PC-9 (cell line): ENCODE data around the gene C1orf159. TPM values are rescaled to one million over a fixed set of nuclear protein-coding genes. Genes with fewer than 3 reads are reported as not detected.
"Not testable (repeated sequence)": the region's sequence is repeated elsewhere in the genome, so short reads cannot be mapped to it uniquely, and the experiment has no call there.

Experiments
- BruUV-seq: library from RNA; stranded (reverse); fragments of 400-500 nt; replicated peaks from 2 replicates; lab custom pipeline; 2021; lab: Mats Ljungman, UMichigan
- CTCF ChIA-PET: fragments of 300-600 bp; sonication (Branson Sonifier 250); formaldehyde crosslinking; loops from one replicate; lab custom pipeline; 2022; ENCODE audit warnings: antibody characterized with exemption; lab: Charles Lee
- POLR2A ChIA-PET: fragments of 300-600 bp; sonication (Branson Sonifier 250); formaldehyde crosslinking; loops from one replicate; lab custom pipeline; 2022; ENCODE audit warnings: antibody characterized with exemption; ENCODE audit not compliant: unreplicated experiment; lab: Charles Lee
- DNase-seq, 2 experiments: peaks; one replicate each; pipeline versions ENCODE4 v3.0.0 to v3.0.0-alpha.2; 2015 to 2022; ENCODE audit warnings: mixed read lengths in 1 of 2
- H2AFZ ChIP-seq: fragments of 200-600 bp; sonication (generic); 2 replicates; pipeline ENCODE4 v1.8.1; 2017; ENCODE audit warnings: antibody characterized with exemption
- H3F3A ChIP-seq: fragments of 200-600 bp; sonication (generic); 2 replicates; pipeline ENCODE4 v1.8.1; 2017; ENCODE audit warnings: antibody characterized with exemption, mild to moderate bottlenecking, low read depth; ENCODE audit not compliant: insufficient read depth
- H3K27ac ChIP-seq: fragments of 200-600 bp; sonication (generic); 2 replicates; pipeline ENCODE4 v1.6.1; 2016; ENCODE audit warnings: mixed run types
- H3K27me3 ChIP-seq: fragments of 200-600 bp; sonication (generic); 2 replicates; pipeline ENCODE4 v1.6.1; 2016; ENCODE audit warnings: low read depth, mixed run types; ENCODE audit not compliant: insufficient read depth
- H3K36me3 ChIP-seq: fragments of 200-600 bp; sonication (generic); 2 replicates; pipeline ENCODE4 v1.6.1; 2016; ENCODE audit warnings: low read depth, mixed run types
- H3K4me1 ChIP-seq: fragments of 200-600 bp; sonication (generic); replicated peaks from 2 replicates; pipeline ENCODE4 v1.6.1; 2016; ENCODE audit warnings: mixed run types; ENCODE audit not compliant: insufficient read depth
- H3K4me2 ChIP-seq: fragments of 200-600 bp; sonication (generic); 2 replicates; pipeline ENCODE4 v1.6.1; 2017; ENCODE audit warnings: mixed run types
- H3K4me3 ChIP-seq: fragments of 200-600 bp; sonication (generic); 2 replicates; pipeline ENCODE4 v1.6.1; 2016; ENCODE audit warnings: mixed run types
- H3K79me2 ChIP-seq: fragments of 200-600 bp; sonication (generic); 2 replicates; pipeline ENCODE4 v1.6.1; 2017; ENCODE audit warnings: low read depth, mixed run types
- H3K9me2 ChIP-seq: fragments of 200-600 bp; sonication (generic); 2 replicates; pipeline ENCODE4 v1.8.1; 2017; ENCODE audit warnings: mild to moderate bottlenecking; ENCODE audit not compliant: insufficient read depth
- H3K9me3 ChIP-seq: fragments of 200-600 bp; sonication (generic); 2 replicates; pipeline ENCODE4 v1.8.1; 2016; ENCODE audit warnings: low read depth; ENCODE audit not compliant: insufficient read depth
- H4K20me1 ChIP-seq: fragments of 200-600 bp; sonication (generic); 2 replicates; pipeline ENCODE4 v1.8.1; 2017; ENCODE audit not compliant: insufficient read depth
- EZH2 ChIP-seq: fragments of 200-600 bp; sonication (generic); IDR thresholded peaks from 2 replicates; pipeline ENCODE4 v1.8.0; 2017; ENCODE audit warnings: antibody characterized with exemption, low read depth
- intact Hi-C: fragments of 100-400 bp; cut with micrococcal nuclease; formaldehyde crosslinking; loops from one replicate; pipeline ENCODE4 v1.10.0; 2022; ENCODE audit not compliant: unreplicated experiment
- total RNA-seq: library from RNA; stranded (reverse); gene quantifications from 2 replicates; pipeline ENCODE4 v1.2.3, GENCODE V29; 2021
- TF ChIP-seq, protein P1 (sequence below): fragments of 200-600 bp; sonication (generic); conservative IDR thresholded peaks from 2 replicates; pipeline ENCODE4 v1.6.1; 2017; ENCODE audit warnings: mixed run types, antibody characterized with exemption, mild to moderate bottlenecking, moderate library complexity

Gene C1orf159
- total RNA-seq, 1 experiment from 2014 or later = 31.1 TPM

- Histone ChIP-seq H3F3A (peaks cover 70% of the 10 kb centered on the region), H3K36me3 (no peaks in the 10 kb centered on the region), H3K27me3 (no peaks in the 10 kb centered on the region), H3K4me2 (peak overlapping the region; percentile 100), H3K79me2 (peaks cover 16% of the 10 kb centered on the region), H3K9me3 (no peaks in the 10 kb centered on the region), H3K4me1 (peaks cover 43% of the 10 kb centered on the region), H3K4me3 (peak overlapping the region; percentile 95; the same call in 1 of the 2 replicates), H3K9me2 (no peaks in the 10 kb centered on the region), H3K27ac (0 out of 2 replicates have a peak overlapping the region, but pooled peaks have one; percentile 84), H4K20me1 (no peaks in the 10 kb centered on the region), H2AFZ (peak overlapping the region; percentile 72; the same call in 1 of the 2 replicates)
- no TSS peak for BruUV-seq
- intact Hi-C loops = no loop called here
- DNase-seq = no peak
- no peak for TF ChIP-seq EZH2
- TF ChIP-seq, protein P1, sequence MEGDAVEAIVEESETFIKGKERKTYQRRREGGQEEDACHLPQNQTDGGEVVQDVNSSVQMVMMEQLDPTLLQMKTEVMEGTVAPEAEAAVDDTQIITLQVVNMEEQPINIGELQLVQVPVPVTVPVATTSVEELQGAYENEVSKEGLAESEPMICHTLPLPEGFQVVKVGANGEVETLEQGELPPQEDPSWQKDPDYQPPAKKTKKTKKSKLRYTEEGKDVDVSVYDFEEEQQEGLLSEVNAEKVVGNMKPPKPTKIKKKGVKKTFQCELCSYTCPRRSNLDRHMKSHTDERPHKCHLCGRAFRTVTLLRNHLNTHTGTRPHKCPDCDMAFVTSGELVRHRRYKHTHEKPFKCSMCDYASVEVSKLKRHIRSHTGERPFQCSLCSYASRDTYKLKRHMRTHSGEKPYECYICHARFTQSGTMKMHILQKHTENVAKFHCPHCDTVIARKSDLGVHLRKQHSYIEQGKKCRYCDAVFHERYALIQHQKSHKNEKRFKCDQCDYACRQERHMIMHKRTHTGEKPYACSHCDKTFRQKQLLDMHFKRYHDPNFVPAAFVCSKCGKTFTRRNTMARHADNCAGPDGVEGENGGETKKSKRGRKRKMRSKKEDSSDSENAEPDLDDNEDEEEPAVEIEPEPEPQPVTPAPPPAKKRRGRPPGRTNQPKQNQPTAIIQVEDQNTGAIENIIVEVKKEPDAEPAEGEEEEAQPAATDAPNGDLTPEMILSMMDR = no peak
- CTCF ChIA-PET = no interaction called here
- POLR2A ChIA-PET = no interaction called here
These were observed 49.2 kb downstream of the C1orf159 start for GRCh38 chr1:1066403-1067283.

DNA sequence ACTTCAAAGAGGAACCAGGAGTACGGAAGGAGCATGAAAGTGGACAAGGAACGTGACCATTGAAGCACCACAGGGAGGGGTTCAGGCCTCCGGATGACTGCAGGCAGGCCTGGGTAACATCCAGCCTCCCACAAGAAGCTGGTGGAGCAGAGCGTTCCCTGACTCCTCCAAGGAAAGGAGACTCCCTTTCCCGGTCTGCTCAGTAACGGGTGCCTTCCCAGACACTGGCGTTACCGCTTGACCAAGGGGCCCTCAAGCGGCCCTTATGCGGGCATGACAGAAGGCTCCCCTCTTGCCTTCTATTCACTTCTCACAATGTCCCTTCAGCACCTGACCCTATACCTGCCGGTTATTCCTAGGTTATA is 50.0 kb downstream of the C1orf159 start:
- BruUV-seq, H3K9me2 ChIP-seq, DNase-seq, POLR2A ChIA-PET, H3K4me3 ChIP-seq, CTCF ChIA-PET, intact Hi-C loops, H3K4me2 ChIP-seq, H3K27me3 ChIP-seq, H2AFZ ChIP-seq, H3K9me3 ChIP-seq, H3K27ac ChIP-seq, H3K36me3 ChIP-seq, H4K20me1 ChIP-seq, H3K79me2 ChIP-seq: not testable (repeated sequence)
- Histone ChIP-seq H3K4me1 (peaks cover 36% of the 10 kb centered on the region), H3F3A (peaks cover 65% of the 10 kb centered on the region)

DNA sequence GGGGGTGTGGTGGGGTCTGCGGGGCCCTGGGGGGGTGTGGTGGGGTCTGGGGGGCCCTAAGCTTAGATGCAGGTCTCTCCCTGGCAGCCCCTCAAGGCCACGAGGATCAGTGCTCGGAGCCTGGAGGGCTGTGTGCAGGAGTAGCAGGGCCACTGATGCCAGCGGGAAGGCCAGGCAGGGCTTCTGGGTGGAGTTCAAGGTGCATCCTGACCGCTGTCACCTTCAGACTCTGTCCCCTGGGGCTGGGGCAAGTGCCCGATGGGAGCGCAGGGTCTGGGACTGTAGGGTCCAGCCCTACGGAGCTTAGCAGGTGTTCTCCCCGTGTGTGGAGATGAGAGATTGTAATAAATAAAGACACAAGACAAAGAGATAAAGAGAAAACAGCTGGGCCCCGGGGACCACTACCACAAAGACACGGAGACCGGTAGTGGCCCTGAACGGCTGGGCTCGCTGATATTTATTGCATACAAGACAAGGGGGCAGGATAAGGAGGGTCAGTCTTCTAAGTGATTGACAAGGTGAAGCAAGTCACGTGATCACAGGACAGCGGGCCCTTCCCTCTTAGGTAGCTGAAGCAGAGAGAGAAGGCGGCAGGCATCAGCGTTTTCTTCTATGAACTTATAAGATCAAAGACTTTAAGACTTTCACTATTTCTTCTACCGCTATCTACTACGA is 50.5 kb downstream of the C1orf159 start:
- intact Hi-C loops = no loop called here
- Histone ChIP-seq H3K27me3 (no peaks in the 10 kb centered on the region), H3F3A (peaks cover 60% of the 10 kb centered on the region), H2AFZ (no peak overlapping the region), H3K79me2 (peaks cover 4% of the 10 kb centered on the region; the same call in 1 of the 2 replicates), H3K27ac (no peak overlapping the region), H3K4me2 (no peak overlapping the region), H3K4me3 (no peak overlapping the region), H4K20me1 (no peaks in the 10 kb centered on the region), H3K9me3 (no peaks in the 10 kb centered on the region), H3K4me1 (peaks cover 31% of the 10 kb centered on the region), H3K36me3 (no peaks in the 10 kb centered on the region), H3K9me2 (no peaks in the 10 kb centered on the region)
- POLR2A ChIA-PET = no interaction called here
- BruUV-seq = no TSS peak
- no peak for DNase-seq
- no peak for TF ChIP-seq EZH2
- TF ChIP-seq, protein P1 = no peak
- CTCF ChIA-PET = no interaction called here
